HG03097 (cell line): ENCODE measurements around the gene ASB13.

Experiments used
- ATAC-seq: cut with Tn5 transposase; IDR thresholded peaks from one replicate; pipeline ENCODE4 v1.9.1; 2021; ENCODE audit not compliant: unreplicated experiment, low FRiP score

Gene ASB13

DNA sequence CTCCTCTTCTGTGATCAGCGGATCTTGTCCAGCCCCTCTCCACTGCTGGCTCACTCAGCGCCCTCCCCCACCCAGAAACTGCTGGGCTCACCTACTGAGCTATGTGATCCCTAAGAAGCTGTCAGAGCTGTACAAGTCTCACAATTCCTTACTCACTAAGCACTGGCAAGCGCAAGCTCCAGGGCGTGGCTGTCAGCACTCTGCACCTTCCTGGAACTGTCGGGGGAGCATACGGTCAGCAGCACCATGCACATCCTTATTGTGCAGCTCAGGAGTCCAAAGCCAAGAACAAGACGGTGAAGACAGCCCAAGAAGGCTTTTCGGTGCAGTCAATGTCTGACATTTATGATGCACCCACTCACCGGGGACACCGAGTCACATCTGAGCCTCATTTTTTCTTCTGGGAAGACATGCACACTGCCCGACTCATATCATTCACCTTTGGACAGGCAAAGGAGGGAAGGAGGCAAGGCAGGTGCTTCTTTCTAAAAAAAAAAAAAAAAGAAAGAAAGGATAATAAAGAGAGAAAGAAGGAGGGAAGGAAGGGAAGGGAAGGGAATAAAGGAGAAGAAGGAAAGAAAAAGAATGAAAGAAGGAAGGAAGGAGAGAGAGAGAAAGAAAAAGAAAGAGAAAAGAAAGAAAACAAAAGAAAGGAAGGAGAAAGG lies 56.3 kb downstream of the ASB13 start:
- no peak for ATAC-seq

DNA sequence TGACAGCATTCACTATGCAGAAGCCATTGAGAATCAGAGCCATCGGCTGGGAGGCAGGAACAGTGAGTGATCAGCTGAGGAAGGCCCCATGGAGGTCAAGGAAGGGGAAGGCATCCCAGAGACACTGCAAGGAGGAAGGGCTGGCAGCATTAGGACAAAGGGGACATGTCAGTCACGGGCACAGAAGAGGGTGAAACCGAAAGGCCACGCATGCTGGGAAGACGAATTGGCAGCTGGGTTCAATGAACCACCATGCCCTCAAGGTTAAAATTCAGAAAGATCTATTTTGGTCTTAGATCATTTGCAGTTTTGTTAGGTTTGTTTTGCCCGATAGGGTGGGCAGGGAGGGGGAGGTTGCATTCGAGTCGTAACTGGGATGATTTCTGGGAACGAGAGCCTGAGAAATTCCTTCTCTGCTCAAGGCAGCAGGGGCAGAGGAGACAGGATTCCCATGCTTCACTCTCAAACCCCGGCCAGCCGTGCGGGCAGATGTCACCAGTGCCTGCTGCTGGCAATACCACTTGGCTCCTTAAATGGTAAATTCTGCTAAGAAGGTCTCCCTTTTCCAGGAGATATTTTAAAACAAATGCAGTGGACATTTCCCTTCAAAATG lies 57.7 kb downstream of the ASB13 start:
- no peak for ATAC-seq

DNA sequence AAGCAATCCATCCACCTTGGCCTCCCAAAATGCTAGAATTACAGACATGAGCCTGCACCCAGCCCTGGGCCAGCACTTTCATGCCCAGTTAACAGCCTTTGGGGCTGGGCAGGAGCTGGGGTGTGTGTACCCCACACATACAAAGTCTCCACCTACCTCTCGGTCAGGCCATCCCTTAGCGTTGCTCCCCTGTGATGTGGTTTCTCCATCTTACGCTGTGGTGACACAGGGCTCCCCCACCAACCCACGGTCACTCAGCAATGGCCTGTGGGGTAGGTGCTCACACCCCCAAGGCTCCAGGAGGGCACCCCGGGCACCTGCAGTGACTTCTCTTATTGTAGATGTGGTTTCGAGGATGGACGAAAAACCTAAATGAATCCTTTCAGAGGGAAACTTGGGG lies 58.8 kb downstream of the ASB13 start:
- ATAC-seq: no peak

DNA sequence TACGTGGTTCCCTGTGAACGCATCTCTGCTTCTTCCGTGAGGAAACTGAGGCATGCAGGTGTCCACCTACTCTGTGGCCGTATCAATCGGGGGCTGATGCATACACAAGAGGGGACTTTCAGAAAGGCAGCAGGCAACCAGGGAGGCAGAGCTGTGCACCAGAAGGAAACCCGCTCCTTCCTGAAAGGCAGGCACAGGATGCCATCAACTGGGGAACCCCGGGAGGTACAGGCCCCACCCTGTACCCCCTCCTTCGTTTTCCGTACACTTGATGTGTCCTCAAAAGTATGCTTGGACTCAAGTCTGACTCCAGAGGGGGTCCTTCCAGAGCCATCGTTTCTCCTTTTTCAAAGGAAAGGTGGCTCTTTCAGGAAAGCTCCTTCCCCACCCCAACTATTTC lies 59.5 kb downstream of the ASB13 start:
- ATAC-seq: no peak

DNA sequence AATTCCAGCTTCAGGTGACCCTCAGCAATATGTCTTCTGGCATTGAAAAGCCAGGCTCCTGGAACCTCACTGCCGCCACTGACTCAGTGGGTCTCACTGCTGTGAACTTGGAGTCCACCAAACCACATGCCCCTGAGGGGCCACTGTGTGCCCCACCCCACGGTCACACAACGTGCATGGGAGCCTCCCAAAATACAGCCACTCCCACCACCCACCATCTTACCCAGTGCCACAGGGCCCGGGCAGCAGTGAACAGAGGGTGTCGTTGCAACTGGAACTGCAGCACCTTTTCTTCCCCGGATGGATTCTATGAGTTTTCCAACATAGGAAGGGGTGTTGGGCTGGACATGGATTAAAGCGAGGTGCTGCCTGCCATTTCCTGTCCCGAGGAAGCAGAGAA lies 60.1 kb downstream of the ASB13 start:
- no peak for ATAC-seq

DNA sequence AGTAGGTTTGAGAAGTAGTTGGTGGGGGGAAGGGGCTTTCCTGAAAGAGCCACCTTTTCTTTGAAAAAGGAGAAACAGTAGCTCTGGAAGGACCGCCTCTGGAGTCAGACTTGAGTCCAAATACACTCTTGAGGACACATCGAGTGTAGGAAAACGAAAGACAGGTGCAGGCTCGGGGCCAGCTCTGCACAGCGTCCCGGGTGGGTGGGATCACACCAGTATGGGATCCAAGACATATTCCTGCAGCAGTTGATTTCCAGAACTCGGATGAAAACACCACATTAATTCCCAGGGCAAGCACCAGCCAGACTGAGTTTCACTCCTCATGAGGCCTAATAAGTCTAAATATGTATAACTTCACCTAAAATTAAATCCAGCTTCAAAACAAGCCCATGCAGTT lies 61.4 kb downstream of the ASB13 start:
- no peak for ATAC-seq

DNA sequence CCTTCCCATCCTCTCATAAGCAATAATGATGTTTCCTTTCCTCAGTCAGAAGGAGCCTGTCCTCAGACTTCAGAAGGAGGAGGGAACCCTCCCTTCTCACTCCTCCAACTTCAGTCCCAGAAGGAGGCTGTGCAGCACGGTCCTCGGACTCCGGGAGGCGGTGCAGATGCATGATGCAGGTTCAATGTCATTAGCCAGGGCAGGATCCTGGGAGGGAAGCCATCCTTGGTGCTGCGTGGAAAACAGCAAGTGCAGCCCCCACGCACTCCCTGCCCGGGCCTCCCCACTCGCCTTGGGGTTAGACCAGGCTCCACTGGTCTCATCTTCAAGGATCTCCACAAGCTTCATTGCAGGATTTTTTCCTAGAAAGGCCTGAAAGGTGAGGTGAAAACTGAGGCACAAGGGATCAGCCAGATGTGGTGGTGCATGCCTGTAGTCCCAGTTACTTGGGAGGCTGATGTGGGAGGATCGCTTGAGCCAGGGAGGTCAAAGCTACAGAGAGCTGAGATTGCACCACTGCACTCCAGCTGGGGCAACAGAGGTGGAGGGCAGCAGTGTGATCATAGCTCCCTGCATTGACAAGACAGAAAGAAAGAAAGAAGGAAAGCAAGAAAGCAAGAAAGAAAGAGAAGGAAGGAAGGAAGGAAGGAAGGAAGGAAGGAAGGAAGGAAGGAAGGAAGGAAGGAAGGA lies 62.0 kb downstream of the ASB13 start:
- no peak for ATAC-seq

DNA sequence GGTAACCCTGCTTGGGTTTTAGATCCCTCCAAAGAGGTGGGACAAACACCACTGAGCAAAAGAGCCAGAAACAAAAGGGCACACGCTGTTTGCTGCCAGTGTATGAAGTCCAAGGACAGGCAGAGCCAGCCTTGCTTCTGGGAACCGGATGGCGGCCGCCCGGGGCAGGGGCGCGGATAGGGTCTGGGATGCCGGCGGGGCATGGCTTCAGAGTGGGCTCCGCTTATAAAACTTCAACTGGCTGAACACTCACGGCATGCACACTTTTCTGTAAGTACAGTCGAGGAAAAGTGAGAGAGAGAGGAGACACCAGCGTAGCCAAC lies 62.6 kb downstream of the ASB13 start:
- ATAC-seq: no peak

DNA sequence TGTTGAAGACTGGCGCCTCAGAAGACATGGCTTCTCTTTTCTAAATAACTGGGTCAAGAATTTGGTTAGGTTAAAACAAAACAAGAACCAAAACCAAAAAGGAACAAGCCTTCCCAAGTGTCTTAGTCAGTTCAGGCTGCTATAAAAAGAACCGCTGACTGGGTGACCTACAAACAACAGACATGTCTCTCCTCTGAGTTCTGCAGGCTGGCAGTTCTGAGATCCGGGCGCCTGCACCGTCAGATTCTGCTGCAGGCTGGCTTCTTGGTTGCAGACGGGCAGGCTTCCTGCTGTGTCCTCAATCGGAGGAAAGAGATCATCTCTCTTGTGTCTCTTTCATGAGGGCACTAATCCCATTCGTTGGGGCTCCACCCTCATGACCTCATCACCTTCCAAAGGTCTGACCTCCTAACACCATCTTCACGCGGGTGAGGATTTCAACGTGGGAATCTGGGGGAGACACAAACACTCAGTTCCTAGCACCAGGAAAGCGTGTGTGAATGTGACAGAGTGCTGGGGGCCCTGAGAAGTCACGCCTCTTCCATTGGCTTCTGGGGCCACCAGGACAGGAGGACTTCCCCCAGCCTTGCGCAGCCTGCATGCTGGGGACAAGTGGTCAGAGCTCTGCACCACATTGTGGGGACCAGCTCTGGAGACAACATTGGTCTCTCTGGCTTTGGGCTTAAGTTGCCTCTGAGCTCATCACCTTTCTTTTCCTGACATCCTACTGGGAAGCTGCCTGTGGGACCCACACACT lies 63.1 kb downstream of the ASB13 start:
- no peak for ATAC-seq

DNA sequence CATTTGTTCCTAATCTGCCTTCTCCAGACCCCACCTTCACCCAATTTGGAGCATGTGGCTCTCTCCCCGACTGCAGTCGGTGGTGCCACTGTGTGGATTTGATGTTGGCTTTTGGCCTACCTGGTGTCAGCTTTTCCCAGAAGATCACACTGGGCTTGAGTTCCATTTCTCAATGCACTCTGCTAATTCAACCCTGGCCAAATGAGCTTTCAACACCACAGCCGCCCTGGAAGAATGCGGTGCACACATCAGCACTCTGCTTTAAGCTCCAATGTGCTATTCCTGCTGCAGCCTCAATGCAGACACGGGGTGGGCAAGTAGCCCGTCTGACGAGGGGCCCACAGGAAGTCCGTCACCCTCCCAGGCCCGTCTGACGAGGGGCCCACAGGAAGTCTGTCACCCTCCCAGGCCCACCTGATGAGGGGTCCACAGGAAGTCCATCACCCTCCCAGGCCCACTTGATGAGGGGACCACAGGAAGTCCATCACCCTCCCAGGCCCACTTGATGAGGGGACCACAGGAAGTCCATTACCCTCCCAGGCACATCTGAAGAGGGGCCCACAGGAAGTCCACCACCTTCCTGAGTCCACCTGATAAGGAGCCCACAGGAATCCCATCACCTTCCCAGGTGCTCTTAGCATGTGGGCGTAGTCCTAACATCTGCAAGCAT lies 64.4 kb downstream of the ASB13 start:
- no peak for ATAC-seq

DNA sequence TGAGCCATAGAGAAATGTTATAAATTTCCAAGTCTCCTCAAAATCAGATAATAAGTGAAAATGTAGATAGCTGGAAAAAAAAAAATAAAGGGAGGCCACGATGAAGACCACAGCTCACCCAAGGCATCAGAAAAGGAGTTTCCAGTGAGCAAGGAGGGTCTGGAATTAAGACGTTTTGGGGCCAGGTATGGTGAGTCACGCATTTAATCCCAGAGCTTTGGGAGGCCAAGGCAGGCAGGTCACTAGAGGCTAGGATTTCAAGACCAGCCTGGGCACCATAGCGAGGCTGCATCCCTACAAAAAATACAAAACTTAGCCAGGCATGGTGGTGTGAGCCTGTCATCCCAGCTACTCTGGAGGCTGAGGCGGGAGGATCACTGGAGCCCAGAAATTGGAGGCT lies 65.5 kb downstream of the ASB13 start:
- ATAC-seq: no peak

DNA sequence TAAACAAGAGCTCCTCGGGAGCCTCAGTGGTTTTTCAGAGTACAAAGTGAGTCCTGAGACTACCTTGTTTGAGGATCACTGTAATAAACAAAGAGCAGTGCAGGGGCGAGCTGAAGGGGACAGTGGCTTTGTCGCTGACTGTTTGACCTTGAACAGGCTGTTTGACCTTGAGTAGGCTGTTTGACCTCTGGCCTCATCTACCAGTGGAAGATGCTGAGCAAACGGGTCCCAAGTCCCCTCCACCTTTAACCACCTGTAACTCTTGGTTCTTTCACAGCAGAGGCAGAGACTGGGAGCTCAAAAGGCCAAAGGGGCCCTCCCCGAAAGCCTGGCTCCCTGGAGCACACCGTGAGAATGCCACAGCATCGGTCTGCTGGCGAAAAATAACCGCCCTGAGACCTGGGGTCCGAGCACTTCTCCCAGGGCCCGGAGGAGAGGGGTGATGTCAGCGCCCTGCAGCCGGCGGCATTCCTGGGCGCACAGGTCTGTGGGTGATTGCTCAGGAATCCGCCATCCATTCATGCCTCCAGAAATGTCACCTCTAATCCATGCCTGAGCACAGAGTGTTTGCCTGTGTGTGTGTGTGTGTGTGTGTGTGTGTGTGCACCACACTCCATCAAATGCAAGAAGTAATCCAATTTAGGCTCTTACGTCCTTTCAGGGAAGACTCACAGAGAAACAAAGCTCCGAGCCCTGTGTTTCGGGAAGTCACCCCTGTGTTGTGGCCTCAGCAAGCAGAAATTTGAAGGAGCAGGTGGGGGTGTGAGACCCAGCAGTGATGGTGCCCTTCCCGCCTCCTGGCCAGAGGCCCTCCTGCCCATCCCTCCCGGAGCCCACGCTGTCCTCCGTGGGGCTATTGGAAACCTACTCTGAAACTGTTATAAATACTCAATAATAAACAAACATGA lies 66.5 kb downstream of the ASB13 start:
- no peak for ATAC-seq

DNA sequence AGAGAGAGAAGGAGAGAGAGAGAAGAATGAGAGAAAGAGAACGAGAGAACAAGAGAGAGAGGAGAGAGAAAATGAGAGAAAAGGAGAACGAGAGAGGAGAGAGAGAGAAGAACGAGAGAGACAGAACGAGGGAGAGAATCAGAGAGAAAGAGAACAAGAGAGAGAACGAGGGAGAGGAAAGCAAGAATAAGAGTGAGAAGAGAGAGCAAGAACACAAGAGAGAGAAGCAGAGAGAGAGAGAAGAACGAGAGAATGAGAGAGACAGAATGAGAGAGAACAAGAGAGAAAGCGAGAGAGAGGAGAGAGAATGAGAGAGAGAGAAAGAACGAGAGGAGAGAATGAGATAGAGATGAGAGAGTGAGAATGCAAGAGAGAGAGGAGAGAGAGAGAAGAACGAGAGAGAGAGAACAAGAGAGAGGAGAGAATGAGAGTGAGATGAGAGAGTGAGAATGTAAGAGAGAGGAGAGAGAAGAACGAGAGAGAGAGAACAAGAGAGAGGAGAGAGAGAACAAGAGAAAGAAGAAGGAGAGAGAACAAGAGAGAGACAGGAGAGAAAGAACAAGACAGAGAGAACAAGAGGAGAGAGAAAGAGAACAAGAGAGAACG lies 68.2 kb downstream of the ASB13 start:
- ATAC-seq: no peak

DNA sequence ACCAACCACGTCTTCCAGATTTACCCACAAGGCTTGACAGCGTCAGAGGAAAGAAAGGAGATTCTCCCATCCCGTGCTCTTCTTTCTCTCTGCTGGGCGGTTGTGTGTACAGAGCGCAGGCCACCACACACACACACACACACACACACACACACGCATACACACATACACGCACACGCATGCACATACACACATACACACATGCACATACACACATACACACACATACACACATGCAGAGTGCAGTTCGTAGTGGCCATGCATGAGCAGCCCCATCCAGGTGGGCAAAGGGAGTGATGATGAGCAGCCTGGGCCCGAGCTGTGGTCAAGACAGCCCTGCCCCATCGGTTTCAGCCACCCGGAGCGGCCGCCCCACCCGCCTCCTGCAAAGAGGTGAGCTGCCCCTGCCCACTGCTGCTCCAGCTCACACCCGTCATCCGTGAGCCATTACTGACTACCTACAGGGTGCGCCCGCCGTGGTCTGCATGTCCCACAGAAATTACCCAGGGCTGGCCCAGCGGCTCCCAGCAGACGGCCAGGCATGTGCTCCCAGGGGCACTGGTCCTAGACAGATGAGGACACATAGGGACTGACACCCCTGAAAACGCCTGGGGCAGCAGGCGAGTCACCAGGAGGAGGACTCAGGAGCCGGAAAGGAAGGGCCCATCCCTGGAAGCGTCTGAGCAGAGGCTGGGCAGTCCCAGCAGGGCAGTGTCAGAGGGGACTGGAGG lies 69.6 kb downstream of the ASB13 start:
- ATAC-seq: no peak

DNA sequence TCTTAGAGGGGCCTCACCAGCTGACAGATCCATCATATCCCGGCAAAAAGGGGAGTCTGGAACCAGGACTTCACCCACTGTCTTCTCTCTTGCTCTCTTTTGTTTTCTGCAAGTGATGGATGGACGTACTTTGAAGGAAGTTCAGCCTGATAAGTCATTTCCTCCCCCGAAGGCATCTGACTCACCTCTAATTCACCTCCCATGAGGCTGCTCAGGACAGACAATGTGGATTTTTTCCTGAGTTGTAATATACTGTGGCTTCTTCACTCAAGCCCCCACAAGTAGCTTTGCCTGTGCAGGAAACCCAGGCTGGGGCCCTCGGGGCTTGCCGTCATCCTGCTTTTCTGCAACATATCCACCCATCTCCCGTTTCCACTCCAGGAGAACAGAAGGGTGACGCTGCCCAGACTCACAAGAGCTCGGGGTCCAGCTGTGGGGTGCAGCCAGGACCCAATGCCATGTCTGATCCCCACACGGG lies 70.4 kb downstream of the ASB13 start:
- no peak for ATAC-seq

DNA sequence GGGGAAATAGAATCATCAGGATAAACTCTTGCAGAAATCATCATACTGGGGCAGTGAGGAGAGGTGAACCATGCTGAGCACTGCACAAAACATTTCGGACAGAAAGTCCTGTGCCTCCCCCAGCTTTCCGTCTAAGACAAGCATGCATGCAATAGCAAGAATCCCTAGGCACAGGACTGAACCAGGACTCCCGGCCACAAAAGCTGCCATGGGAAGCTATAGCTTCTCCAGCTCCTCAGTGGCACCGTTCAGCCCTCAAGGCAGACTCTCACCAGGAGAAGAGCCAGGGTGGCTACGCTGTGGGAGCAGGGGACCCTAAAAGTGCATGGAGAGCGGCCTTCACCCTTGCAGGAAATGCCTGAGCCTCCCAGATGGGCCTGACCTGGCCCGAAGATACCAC lies 70.8 kb downstream of the ASB13 start:
- no peak for ATAC-seq

DNA sequence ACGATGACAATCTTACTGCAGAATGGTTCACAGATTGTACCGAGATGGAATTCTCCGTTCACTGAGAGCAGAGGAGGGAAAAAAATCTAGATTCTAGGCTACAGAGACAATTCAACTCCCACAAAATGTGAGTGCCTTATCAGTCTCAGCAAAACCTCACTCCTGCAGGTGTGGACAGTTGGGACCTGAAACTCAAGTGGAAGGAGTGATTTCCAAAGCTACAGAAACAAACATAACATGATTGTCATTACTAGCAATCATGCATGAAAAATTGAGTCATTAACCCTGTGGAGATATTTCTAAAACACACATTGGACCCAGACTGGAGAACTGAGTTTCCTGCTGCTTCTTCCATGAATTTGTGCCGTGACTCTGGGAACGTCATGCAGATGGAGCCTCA lies 71.3 kb downstream of the ASB13 start:
- no peak for ATAC-seq

DNA sequence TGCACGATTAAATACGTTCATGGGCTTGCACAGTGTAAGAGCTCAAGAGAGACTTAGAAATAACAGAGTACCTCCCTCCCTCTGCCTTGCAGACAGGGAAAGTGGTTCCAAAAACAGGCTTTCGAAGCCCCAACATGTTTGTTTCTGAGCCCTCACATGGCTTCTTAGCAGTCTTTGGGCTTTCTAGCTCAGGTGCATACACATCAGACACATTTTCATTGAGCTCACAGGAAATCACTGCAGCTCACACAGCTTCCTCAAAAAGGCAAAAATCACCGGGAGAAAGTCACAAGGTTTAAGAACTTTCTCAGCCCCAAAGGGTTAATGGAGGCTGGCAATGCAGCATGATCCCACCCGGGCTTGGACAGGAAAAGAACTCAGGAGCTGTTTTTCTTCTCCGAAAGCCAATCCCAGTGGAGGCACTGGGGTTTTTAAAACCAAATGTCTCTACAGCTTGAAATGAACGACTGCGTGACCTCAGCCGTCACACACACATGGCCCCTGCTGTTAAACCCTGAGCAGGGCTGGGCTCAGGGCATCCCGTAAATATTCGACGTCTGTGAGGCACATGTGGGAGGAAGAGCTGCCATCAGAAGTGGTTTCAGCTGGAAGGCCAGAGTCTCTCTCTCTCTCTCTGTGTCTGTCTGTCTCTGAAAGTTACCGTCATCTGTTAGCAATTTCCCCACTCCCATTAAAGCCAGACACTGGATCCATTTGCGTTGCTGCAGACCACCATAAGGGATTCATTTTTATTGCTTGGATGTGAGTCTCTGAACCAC lies 71.9 kb downstream of the ASB13 start:
- no peak for ATAC-seq
